ENCODE results near the gene ERC2.

Gene ERC2

GRCh38 chr3:55543181-55543614 lies 925.1 kb downstream of the ERC2 start:
- no peak overlapping the region for H2AFZ ChIP-seq (ENCODE audit: low read length)
- no peak overlapping the region for H3K27ac ChIP-seq (ENCODE audit: low read depth, low read length, poor library complexity, severe bottlenecking)
- no peak overlapping the region for H3K4me2 ChIP-seq (ENCODE audit: low read length)
- H3K9ac ChIP-seq (ENCODE audit: low read length), result no peak overlapping the region
- H3K27me3 ChIP-seq (ENCODE audit: insufficient read depth, low read length), result no peaks in the 10 kb centered on the region
- H3K79me2 ChIP-seq (ENCODE audit: insufficient read depth, low read length), result no peaks in the 10 kb centered on the region
- H3K4me3 ChIP-seq (ENCODE audit: low read depth, low read length, poor library complexity, severe bottlenecking), result no peak overlapping the region
- no peaks in the 10 kb centered on the region for H3K9me2 ChIP-seq (ENCODE audit: low read depth, low read length)
- H3K4me1 ChIP-seq (ENCODE audit: insufficient read depth, low read length, severe bottlenecking), result no peaks in the 10 kb centered on the region
- H3F3A ChIP-seq (ENCODE audit: insufficient read depth, low read length), result no peaks in the 10 kb centered on the region
- H4K20me1 ChIP-seq (ENCODE audit: insufficient read depth, low read length), result no peaks in the 10 kb centered on the region
- H3K36me3 ChIP-seq (ENCODE audit: insufficient read depth, low read length), result no peaks in the 10 kb centered on the region
- TF ChIP-seq CTCF (IDR thresholded peaks at IDR 0.05; ENCODE audit: low read length) (no peak), EZH2 (IDR thresholded peaks at IDR 0.05; ENCODE audit: borderline replicate concordance, low read length) (no peak)
- H3K9me3 ChIP-seq (ENCODE audit: low read length), result no peaks in the 10 kb centered on the region

GRCh38 chr3:55541456-55541855 lies 926.8 kb downstream of the ERC2 start:
- Histone ChIP-seq H3K4me2 (ENCODE audit: low read length) (no peak overlapping the region), H3K27ac (ENCODE audit: low read depth, low read length, poor library complexity, severe bottlenecking) (no peak overlapping the region)
- no peak for TF ChIP-seq EZH2 (IDR thresholded peaks at IDR 0.05; ENCODE audit: borderline replicate concordance, low read length)
- TF ChIP-seq CTCF (IDR thresholded peaks at IDR 0.05; ENCODE audit: low read length), result no peak

GRCh38 chr3:55541016-55541415 lies 927.3 kb downstream of the ERC2 start:
- Histone ChIP-seq H3K9ac (ENCODE audit: low read length) (no peak overlapping the region), H3K79me2 (ENCODE audit: insufficient read depth, low read length) (no peaks in the 10 kb centered on the region), H2AFZ (ENCODE audit: low read length) (no peak overlapping the region), H3K4me3 (ENCODE audit: low read depth, low read length, poor library complexity, severe bottlenecking) (no peak overlapping the region), H4K20me1 (ENCODE audit: insufficient read depth, low read length) (no peaks in the 10 kb centered on the region), H3K27ac (ENCODE audit: low read depth, low read length, poor library complexity, severe bottlenecking) (no peak overlapping the region), H3F3A (ENCODE audit: insufficient read depth, low read length) (no peaks in the 10 kb centered on the region), H3K36me3 (ENCODE audit: insufficient read depth, low read length) (no peaks in the 10 kb centered on the region), H3K4me2 (ENCODE audit: low read length) (no peak overlapping the region), H3K9me3 (ENCODE audit: low read length) (no peaks in the 10 kb centered on the region), H3K27me3 (ENCODE audit: insufficient read depth, low read length) (no peaks in the 10 kb centered on the region), H3K4me1 (ENCODE audit: insufficient read depth, low read length, severe bottlenecking) (no peaks in the 10 kb centered on the region), H3K9me2 (ENCODE audit: low read depth, low read length) (no peaks in the 10 kb centered on the region)
- TF ChIP-seq CTCF (IDR thresholded peaks at IDR 0.05; ENCODE audit: low read length), result no peak
- TF ChIP-seq EZH2 (IDR thresholded peaks at IDR 0.05; ENCODE audit: borderline replicate concordance, low read length), result no peak

More at GRCh38 chr3:55541456-55541855, 926.8 kb downstream of the ERC2 start:
- H3K9me3 ChIP-seq (ENCODE audit: low read length), result no peaks in the 10 kb centered on the region
- no peaks in the 10 kb centered on the region for H3F3A ChIP-seq (ENCODE audit: insufficient read depth, low read length)
- no peaks in the 10 kb centered on the region for H3K36me3 ChIP-seq (ENCODE audit: insufficient read depth, low read length)
- no peak overlapping the region for H3K9ac ChIP-seq (ENCODE audit: low read length)
- H4K20me1 ChIP-seq (ENCODE audit: insufficient read depth, low read length), result no peaks in the 10 kb centered on the region
- H3K9me2 ChIP-seq (ENCODE audit: low read depth, low read length), result no peaks in the 10 kb centered on the region
- no peak overlapping the region for H3K4me3 ChIP-seq (ENCODE audit: low read depth, low read length, poor library complexity, severe bottlenecking)
- no peaks in the 10 kb centered on the region for H3K4me1 ChIP-seq (ENCODE audit: insufficient read depth, low read length, severe bottlenecking)
- H2AFZ ChIP-seq (ENCODE audit: low read length), result no peak overlapping the region
- no peaks in the 10 kb centered on the region for H3K27me3 ChIP-seq (ENCODE audit: insufficient read depth, low read length)
- no peaks in the 10 kb centered on the region for H3K79me2 ChIP-seq (ENCODE audit: insufficient read depth, low read length)
